Raji (cell line): Measurements from ENCODE around the gene NDUFAF4.

ENCODE experiments used
- POLR2A ChIP-seq: IDR thresholded peaks from 2 replicates; pipeline ENCODE4 v1.6.1; 2011; ENCODE audit warnings: low read depth, low read length, control low read depth; ENCODE audit not compliant: insufficient read depth

The NDUFAF4 gene

DNA sequence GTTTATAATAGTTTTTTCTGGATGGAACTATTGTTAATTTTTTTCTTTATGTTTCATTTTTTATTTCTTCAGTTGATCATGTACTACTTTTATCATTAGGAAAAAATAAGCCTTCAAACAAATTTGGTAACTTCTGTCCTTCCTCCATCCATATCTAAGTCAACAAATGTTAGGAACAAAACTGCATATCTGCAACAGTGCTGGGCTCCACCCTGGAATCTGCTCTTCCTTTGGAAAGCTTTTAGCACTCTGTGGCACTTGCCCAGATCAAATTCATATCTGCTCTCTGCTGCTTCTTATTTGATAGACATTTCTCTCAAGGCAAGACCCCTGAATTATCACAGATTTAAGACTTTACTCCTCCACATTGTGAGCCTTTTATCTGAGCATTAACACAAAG, 36.1 kb downstream of the NDUFAF4 start:
- TF ChIP-seq POLR2A = no peak

DNA sequence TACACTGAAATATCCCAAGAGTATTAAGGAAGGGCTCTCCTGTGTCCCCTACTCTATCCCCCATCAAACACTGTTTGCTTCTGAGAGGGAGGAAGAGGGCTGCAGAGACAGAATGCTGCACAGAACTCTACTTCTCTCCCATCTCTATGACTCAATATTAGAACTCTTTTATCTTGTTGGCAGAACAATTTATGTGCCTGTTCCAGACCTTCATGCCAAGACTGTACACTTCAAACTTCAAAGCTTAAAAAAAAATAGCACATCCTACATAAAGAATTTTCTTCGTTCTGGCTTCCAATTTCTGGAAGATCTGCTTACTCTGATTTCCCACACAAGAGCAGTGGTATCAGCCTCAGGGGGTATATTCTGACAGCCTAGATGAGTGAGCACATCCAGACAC, 40.8 kb downstream of the NDUFAF4 start:
- TF ChIP-seq POLR2A = no peak

DNA sequence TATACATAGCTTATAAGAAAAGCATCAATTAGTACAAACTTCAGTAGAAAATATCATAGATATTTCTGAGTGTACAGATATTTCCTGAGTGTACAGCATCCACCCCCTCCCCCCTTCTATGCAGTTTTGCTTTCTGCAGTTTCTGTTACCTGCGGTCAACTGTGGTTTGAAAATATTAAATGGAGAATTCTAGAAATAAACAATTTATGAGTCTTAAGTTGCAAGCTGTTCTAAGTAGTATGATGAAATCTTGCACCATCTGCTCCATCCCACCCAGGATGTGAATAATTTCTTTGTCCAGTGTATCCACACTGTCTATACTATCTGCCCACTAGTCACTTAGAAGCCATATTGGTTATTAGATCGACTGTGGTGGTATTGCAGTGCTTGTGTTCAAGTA, 44.6 kb downstream of the NDUFAF4 start:
- TF ChIP-seq POLR2A = no peak

DNA sequence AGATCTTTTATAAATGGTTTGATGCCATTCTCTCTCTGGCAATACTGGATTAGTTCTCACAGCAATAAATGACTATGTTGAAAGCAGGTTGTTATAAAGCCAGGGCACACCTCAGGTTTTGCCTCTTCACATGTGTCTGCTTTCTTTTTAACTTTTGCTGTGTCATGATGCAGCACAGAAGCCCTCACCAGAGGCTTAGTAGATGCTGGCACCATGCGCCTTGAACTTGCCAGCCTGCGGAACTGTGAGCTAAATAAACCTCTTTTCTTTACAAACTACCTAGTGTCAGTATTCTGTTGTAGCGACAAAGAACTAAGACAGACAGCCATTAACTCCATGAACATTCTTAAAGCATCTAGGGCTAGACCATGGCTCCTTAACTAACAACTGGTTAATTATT, 45.1 kb downstream of the NDUFAF4 start:
- TF ChIP-seq POLR2A = no peak

DNA sequence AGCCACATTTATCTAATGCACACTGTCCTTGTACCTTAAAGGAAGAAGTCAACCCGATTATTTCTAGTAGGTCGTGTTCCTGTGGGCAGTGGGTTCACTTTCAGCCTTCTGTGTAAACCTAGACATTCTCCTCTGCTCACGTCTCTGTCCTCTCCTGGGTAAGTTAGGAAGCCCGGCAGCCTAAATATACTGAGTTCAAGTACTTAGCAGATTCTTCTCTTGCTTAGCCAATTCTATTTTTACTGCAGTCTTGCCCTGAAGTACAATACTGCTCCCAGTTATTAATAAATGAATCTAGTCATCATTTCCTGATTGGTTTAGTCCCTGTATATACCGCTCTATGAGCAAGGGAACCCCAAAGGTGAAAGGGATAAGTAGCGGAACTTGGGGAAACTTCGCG, 45.8 kb downstream of the NDUFAF4 start:
- TF ChIP-seq POLR2A = no peak

DNA sequence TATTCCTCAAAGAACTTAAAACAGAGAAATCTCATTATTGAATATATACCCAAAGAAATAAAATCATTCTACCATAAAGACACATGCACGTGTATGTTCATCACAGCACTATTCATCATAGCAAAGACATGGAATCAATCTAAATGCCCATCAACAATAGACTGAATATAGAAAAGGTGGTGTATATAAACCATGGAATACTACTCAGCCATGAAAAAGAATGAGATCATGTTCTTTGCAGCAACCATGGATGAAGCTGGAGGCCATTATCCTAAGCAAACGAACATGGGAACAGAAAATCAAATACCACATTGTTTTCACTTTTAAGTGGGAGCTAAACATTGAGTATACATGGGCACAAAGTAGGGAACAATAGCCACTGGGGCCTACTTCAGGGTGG, 48.1 kb downstream of the NDUFAF4 start:
- TF ChIP-seq POLR2A = no peak

DNA sequence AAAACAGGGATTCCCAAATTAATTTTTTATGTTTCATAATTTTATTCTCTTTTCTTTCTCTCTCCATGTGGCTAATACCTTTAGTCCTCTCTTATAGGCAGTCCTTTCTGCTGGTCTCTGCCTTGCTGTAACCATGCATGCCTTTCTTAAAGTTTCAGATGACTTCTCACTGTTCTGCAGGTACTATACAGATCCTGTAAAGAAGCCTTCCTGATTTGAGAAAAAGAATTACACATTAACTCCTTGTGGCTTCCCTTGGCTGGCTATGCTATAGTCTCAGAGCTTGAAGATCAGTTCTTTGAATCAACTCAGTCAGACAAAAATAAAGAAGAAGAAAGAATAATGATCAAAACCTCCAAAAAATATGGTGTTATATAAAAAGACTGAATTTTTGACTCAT, 53.2 kb downstream of the NDUFAF4 start:
- TF ChIP-seq POLR2A = no peak

DNA sequence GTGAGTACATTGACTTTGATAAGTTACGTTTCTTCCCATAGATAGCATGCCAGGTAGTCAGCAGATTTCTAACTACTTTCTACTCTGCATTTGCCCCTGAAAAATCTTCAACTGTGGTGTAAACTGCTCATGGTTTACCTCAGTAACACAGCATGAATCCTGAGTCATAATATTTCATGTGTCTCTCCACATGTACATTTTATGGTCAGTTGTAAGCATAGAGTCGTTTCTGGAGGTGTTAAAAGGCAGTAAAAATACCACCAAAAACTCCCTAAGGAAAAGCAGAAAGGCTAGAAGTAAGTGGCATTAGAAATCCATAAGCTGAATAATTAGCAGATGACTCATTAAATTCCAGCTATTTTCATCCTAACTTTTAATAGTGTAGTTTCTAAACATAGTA, 56.3 kb downstream of the NDUFAF4 start:
- TF ChIP-seq POLR2A = no peak
